GM19025 (cell line): ENCODE measurements around the gene ITGB8.
"Not testable (repeated sequence)": the region's sequence is repeated elsewhere in the genome, so short reads cannot be mapped to it uniquely, and the experiment has no call there.

ENCODE experiments used
- ATAC-seq: cut with Tn5 transposase; IDR thresholded peaks from one replicate; pipeline ENCODE4 v1.9.1; 2021; ENCODE audit warnings: mild to moderate bottlenecking, low read depth, moderate library complexity; ENCODE audit not compliant: unreplicated experiment

ITGB8 gene

DNA sequence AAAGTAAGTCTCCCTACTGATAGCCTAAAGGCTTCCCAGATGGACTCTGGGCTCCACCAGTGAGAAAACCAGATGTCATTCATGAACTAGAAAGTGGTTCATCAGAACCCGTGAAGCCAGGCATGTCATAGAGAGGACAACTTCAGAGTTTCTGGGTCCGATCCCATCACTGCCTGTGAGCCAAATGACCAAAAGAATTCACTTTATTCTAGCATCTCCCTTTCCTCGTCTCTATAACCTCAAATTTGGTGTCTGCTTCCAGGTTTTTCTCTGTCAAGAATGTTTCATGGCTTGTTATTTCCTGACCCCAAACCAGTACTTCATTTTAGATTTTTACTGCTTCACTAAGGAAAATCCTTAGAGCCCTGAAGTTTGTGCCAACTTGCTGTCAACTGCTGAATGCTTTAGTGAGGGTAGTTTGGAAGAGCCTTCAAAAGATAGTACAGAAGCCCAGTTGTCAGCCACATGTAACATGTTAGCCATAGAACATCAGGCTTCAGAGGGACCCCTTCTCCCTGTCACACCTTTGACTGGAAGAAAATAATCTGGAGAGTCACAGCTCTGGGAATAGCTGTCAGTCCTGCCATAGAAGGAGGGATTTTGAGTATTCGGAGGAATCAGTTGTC is 34.0 kb downstream of the ITGB8 start:
- no peak for ATAC-seq

GRCh38 chr7:20365486-20365885 is 34.8 kb downstream of the ITGB8 start:
- ATAC-seq = no peak

DNA sequence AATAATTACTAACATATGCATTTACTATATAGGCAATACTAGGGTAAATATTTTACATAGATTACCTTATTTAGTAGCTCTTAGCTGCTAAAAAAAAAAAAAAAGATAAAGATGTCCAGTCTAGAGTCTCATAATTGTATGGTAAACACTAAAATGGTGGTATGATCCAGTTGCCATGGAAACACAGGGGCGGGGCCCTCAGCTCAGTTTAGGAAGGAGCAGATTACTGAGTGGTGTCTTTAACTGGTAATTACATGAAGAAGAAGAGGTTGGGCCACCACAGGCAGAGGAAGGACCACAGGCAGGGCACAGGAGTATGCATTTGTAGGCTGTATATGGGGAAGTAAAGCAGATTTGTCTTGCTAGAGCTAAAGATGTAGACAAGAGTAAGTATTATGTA is 43.7 kb downstream of the ITGB8 start:
- ATAC-seq = no peak

DNA sequence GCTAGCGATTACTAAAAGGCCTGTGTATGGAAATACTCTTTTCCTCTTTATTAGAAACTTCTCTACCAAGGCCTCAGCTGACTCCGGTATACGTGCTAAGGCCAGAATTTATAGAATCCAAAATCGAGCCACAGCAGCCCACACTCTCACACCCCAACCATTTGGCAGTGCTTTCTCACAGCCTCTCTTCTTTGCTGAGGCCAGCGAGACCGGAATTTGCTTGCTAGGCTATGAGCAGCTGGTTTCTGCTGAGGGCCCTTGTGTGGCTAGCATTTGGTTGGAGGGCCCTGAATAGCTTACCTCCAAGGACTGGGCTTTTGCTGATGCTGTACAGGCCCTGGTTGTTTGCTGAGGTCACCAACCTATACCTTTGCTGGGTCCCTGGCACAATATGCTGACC is 46.1 kb downstream of the ITGB8 start:
- no peak for ATAC-seq

DNA sequence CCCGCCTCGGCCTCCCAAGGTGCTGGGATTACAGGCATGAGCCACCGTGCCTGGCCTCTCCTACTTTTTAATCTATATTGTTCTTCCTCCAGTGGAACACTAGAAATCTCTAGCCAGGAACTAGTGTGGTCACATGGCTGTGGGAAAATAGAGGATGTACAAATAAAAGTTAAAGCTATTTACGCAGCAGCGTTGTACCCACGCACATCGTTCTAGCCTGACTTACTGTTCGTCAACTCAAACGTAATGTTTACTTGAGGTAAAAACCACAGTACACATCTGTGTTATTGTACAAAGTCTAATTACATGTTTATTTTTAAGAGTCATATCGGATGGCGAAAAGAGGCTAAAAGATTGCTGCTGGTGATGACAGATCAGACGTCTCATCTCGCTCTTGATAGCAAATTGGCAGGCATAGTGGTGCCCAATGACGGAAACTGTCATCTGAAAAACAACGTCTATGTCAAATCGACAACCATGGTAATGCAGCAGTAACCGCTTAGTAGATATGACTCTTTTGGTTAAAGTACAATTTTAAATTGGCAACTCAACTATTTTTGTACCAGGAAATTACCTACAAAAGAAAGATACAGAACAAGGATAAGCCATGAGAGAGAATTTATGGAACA is 50.8 kb downstream of the ITGB8 start:
- no peak for ATAC-seq

DNA sequence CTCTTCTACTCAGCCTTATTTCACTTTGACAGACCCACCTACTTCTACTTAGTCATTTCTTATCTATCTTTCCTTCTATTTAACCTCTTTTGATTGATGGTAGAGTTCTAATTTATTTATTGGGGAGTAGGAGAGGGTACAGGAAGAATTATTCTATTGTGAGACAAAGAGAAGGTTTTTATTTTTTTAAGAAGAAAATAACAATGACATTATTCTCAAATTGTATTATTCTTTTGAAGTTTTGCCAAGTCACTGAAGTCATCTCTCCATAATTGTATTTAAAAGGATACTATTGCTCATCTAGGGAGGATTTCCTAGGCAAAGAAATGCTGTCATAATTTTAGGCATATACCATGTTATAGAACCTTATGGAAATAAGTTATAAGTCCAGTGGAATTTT is 52.7 kb downstream of the ITGB8 start:
- no peak for ATAC-seq

- no peak for ATAC-seq
Measured at GRCh38 chr7:20385126-20385525, 54.4 kb downstream of the ITGB8 start.

GRCh38 chr7:20388084-20388483 is 57.4 kb downstream of the ITGB8 start:
- ATAC-seq = no peak

DNA sequence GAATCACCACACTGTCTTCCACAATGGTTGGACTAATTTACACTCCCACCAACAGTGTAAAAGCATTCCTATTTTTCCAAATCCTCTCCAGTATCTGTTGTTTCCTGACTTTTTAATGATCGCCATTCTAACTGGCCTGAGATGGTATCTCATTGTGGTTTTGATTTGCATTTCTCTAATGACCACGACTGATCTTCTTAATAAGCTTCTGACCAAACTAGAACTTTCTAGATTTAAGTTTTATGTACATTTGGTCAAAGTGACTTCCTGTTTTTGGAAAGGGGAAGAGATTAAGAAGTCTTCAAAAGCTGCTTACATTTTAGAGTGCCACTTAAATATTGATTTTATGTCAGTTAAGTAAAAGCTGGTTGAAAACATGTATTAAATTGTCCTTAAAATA is 58.5 kb downstream of the ITGB8 start:
- not testable (repeated sequence) for ATAC-seq

GRCh38 chr7:20393021-20393610 is 62.4 kb downstream of the ITGB8 start:
- no peak for ATAC-seq

- ATAC-seq = no peak
Measured at GRCh38 chr7:20393616-20394015, 62.9 kb downstream of the ITGB8 start.

DNA sequence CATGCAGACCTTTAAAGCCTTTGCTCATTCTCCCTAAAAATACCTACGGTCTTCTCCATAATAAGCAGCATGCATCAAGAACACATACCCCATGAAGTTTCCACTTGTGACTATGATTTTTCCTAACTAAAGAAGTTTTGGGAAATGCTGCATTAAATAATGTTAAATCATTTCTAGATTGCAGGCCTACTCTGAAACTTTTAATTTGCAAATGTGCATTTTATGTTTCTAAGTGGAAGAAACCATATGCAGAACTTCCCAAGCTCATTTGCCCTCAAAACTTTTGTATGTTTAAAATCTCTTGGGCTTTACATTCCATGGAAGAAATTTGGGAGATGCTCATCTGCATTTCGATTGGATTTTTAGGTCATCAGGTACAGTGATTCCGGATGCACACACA is 63.6 kb downstream of the ITGB8 start:
- ATAC-seq = no peak

DNA sequence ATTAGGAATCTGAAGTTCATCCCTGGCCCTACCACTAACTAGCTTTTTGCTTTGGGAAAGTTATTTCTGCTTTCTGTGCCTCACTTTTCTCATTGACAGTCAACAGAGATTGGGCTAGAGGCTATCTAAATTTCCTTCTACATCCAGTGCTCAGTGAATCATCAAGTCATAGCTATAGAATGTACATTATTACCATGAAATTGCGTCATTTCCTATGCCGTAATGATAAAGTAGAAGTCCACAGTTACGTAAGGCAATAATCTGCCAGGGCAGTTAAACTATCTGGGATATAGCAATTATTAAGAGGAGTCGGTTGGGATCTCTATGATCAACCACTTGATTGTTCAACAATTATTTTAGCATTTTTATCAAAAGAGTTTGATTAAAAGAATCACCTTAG is 64.4 kb downstream of the ITGB8 start:
- peak; percentile 4 for ATAC-seq

DNA sequence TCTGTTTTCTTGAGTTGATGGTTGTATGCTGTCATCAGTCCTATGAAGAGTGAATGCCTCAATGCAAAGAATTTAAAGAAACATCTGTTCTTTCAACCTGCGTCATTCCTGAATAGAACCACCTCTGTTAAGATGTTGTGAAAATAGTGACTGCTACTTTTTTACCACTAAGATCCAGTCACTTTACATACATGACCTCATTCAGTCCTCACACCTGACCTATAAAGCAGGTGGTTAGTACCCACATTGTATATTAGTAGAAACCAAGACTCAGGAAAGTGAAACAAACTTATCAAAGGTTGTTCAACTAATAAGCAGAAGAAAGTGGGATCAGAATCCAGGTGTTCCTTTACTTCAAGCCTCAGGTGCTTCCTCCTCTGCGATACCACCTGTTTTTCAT is 64.8 kb downstream of the ITGB8 start:
- ATAC-seq = peak; percentile 54

DNA sequence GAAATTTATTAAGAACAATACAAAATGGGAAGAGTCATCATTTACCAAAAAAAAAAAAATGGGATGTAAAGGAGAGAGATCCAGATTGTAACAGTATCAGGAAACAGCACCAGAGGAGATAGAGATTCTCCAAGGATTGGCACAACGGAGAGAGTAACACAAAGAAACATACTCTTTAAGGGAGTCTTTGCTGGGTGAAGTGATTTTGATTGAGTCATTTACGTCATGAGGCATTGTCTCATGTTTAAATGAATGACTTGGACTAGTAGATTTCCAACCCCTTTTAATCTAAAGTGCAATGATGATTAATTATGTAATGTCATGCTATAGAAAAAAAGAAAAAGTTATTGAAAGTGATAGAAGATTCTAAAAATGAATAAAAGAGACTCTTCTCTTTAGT is 68.8 kb downstream of the ITGB8 start:
- ATAC-seq = no peak

DNA sequence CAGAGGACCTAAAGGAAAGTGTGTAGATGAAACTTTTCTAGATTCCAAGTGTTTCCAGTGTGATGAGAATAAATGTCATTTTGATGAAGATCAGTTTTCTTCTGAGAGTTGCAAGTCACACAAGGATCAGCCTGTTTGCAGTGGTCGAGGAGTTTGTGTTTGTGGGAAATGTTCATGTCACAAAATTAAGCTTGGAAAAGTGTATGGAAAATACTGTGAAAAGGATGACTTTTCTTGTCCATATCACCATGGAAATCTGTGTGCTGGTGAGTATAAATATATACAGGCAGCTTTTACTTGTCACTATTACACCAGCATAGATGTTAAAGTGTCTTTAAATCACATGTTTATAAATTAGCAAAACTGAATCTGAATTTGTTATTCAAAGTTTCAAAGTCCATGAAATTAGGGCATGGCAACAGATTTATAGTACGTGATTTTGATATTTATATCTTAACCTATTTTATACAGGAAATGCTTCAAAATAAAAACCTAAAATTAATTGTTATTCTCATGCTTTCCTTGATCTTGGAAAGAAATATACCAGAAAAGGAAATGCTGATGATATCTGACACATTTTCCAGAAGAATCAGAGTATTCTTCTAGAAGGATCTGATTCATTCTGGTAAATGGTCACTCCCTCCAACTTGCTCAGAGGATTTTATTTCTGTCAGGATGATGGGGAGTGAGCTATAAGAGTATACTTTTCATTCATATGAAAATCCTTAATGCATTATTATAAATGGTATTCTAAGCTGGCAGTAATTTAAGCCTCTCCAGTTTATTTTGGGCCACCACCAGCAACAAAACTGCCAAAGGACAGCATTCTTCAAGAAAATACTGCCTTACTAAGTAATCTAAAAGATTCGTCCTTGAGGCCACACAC is 71.4 kb downstream of the ITGB8 start:
- ATAC-seq = no peak

GRCh38 chr7:20402747-20403230 is 72.1 kb downstream of the ITGB8 start:
- no peak for ATAC-seq

DNA sequence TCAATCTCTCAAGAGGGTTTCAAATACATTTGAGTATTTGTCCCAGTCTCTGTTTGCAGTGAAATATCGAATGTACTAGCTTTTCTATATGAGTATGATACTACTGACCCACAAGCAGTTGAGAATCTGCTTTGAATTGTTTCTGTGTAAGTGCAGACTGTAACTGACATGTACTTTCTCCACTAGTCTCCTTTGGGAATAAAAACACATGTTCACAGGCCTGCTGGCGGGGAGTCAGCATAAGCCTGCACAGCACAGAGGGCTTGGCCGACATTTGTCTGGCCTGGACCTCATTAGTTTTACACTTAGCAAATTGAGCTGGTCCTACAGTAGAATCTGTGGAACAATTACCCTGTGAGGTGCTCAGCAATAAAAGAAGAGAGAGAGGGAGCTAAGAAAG is 72.6 kb downstream of the ITGB8 start:
- ATAC-seq = no peak

- no peak for ATAC-seq
Measured at GRCh38 chr7:20404320-20404719, 73.6 kb downstream of the ITGB8 start.

GRCh38 chr7:20407585-20408466 is 77.1 kb downstream of the ITGB8 start:
- ATAC-seq = no peak
